Measurements from ENCODE around the gene CNEP1R1. TPM values are rescaled to one million over a fixed set of nuclear protein-coding genes. Genes with fewer than 3 reads are reported as not detected.

The CNEP1R1 gene
- total RNA-seq, 4 donors from 2014 or later: 12.4 to 25.6 (median 15.1) TPM

- H3K4me3 ChIP-seq: no peak overlapping the region
- TF ChIP-seq, protein P1, sequence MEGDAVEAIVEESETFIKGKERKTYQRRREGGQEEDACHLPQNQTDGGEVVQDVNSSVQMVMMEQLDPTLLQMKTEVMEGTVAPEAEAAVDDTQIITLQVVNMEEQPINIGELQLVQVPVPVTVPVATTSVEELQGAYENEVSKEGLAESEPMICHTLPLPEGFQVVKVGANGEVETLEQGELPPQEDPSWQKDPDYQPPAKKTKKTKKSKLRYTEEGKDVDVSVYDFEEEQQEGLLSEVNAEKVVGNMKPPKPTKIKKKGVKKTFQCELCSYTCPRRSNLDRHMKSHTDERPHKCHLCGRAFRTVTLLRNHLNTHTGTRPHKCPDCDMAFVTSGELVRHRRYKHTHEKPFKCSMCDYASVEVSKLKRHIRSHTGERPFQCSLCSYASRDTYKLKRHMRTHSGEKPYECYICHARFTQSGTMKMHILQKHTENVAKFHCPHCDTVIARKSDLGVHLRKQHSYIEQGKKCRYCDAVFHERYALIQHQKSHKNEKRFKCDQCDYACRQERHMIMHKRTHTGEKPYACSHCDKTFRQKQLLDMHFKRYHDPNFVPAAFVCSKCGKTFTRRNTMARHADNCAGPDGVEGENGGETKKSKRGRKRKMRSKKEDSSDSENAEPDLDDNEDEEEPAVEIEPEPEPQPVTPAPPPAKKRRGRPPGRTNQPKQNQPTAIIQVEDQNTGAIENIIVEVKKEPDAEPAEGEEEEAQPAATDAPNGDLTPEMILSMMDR (IDR thresholded peaks at IDR 0.05): no peak
- no peak for TF ChIP-seq POLR2A (IDR thresholded peaks at IDR 0.05)
- peaks cover 0 to 18% (median 3%) of the 10 kb centered on the region in 4 donors for H3K4me1 ChIP-seq
- DNase-seq: no peak
- peaks cover 0 to 34% (median 0%) of the 10 kb centered on the region in 3 donors for H3K36me3 ChIP-seq
- H3K27me3 ChIP-seq: no peaks in the 10 kb centered on the region
- no peak overlapping the region for H3K27ac ChIP-seq
- no peaks in the 10 kb centered on the region for H3K9me3 ChIP-seq
Measured at GRCh38 chr16:50027829-50028228, 2.8 kb downstream of the CNEP1R1 start.

- Histone ChIP-seq H3K36me3 (peaks cover 0 to 48% (median 0%) of the 10 kb centered on the region in 3 donors), H3K9me3 (no peaks in the 10 kb centered on the region), H3K27ac (no peak overlapping the region), H3K27me3 (no peaks in the 10 kb centered on the region), H3K4me1 (peaks cover 0 to 15% (median 0%) of the 10 kb centered on the region in 4 donors), H3K4me3 (no peak overlapping the region)
- TF ChIP-seq, protein P1 (IDR thresholded peaks at IDR 0.05): no peak
- TF ChIP-seq POLR2A (IDR thresholded peaks at IDR 0.05): no peak
- no peak for DNase-seq
Measured at GRCh38 chr16:50035468-50035992, 10.5 kb downstream of the CNEP1R1 start.

GRCh38 chr16:50036426-50036825 lies 11.4 kb downstream of the CNEP1R1 start:
- Histone ChIP-seq H3K9me3 (no peaks in the 10 kb centered on the region), H3K36me3 (peaks cover 0 to 40% (median 0%) of the 10 kb centered on the region in 3 donors), H3K4me3 (no peak overlapping the region), H3K4me1 (peaks cover 0 to 15% (median 0%) of the 10 kb centered on the region in 4 donors), H3K27ac (no peak overlapping the region), H3K27me3 (no peaks in the 10 kb centered on the region)
- DNase-seq: no peak
- no peak for TF ChIP-seq POLR2A (IDR thresholded peaks at IDR 0.05)
- TF ChIP-seq, protein P1 (IDR thresholded peaks at IDR 0.05): no peak

DNA sequence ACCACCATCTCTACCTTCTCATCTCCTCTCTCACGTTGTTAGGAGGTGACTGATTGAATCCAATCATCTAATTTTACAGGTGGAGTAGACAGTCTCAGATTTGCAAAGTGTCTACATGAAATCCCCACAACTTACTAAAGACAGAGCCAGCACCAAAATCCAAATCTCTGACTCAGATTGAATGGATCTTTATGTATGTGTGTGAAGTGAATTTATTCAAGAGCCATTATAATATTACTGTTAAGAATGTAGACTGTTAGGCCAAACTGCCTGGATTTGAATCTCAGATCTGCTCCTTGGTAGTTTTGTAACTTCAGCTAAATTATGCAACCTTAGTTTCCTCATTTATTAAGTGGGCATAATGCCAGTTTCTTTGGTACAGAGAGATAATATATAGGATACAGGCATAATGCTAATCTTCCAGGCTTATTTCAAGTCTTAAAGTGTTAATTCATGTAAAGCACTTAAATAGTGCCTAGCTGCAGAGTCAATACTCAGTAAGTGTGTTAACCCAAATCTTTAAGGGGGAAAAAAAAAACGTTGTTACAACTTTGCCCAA lies 12.7 kb downstream of the CNEP1R1 start:
- H3K4me1 ChIP-seq: peaks cover 0 to 15% (median 0%) of the 10 kb centered on the region in 4 donors
- H3K4me3 ChIP-seq: no peak overlapping the region
- H3K36me3 ChIP-seq: peaks cover 0 to 27% (median 0%) of the 10 kb centered on the region in 3 donors
- H3K9me3 ChIP-seq: no peaks in the 10 kb centered on the region
- TF ChIP-seq, protein P1 (IDR thresholded peaks at IDR 0.05): no peak
- no peak for TF ChIP-seq POLR2A (IDR thresholded peaks at IDR 0.05)
- DNase-seq: no peak
- H3K27me3 ChIP-seq: no peaks in the 10 kb centered on the region
- no peak overlapping the region for H3K27ac ChIP-seq

DNA sequence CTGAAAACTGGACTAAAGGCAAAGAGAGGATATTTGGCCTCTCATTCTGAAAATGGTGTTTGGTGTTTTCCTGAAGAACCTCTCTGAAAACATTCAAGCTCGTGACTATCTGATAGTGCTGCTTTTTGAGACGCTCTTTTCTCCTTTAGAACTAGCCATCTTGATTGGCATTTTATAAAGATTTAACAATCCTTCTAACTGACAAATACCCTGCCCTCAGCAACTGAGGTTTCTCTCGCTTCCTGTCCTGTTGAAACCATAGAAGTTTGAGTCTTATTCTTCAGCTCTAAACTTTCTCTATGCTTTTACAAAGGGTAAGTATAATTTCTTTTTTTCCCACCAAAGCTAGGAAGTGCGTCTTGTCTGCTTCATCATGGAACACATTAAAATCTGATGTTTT lies 13.3 kb downstream of the CNEP1R1 start:
- H3K36me3 ChIP-seq: peaks cover 0 to 23% (median 0%) of the 10 kb centered on the region in 3 donors
- TF ChIP-seq, protein P1 (IDR thresholded peaks at IDR 0.05): no peak
- TF ChIP-seq POLR2A (IDR thresholded peaks at IDR 0.05): no peak
- H3K27me3 ChIP-seq: no peaks in the 10 kb centered on the region
- H3K4me1 ChIP-seq: peaks cover 0 to 15% (median 0%) of the 10 kb centered on the region in 4 donors
- H3K4me3 ChIP-seq: no peak overlapping the region
- no peak overlapping the region for H3K27ac ChIP-seq
- DNase-seq: no peak
- H3K9me3 ChIP-seq: no peaks in the 10 kb centered on the region
